WTC11 (cell line): Measurements from ENCODE around the gene SCAF4. TPM values are rescaled to one million over a fixed set of nuclear protein-coding genes. Genes with fewer than 3 reads are reported as not detected.

Experiments
- ATAC-seq: fragments of 200-7000 bp; cut with Tn5 transposase; 2 replicates; pipeline ENCODE4 v1.10.0; 2021; ENCODE audit warnings: mild to moderate bottlenecking, moderate library complexity
- CTCF ChIA-PET: fragments of 300-600 bp; sonication (Branson Sonifier 250); formaldehyde crosslinking; loops from one replicate; lab custom pipeline; 2021; ENCODE audit warnings: antibody characterized with exemption; lab: Charles Lee
- POLR2A ChIA-PET: fragments of 350-600 bp; sonication (Branson Sonifier 250); formaldehyde crosslinking; loops from one replicate; lab custom pipeline; 2021; ENCODE audit warnings: antibody characterized with exemption; lab: Charles Lee
- DNase-seq: peaks from one replicate; pipeline ENCODE4 v3.0.0; 2021; ENCODE audit warnings: low spot score
- H3K27ac Mint-ChIP-seq: 2 replicates; pipeline ENCODE4 v1.8.0; 2021; ENCODE audit warnings: mixed read lengths
- H3K27me3 Mint-ChIP-seq: 2 replicates; pipeline ENCODE4 v1.8.0; 2021; ENCODE audit warnings: low read depth, mild to moderate bottlenecking, moderate library complexity, mixed read lengths
- H3K36me3 Mint-ChIP-seq: 2 replicates; pipeline ENCODE4 v1.8.0; 2021; ENCODE audit warnings: mixed read lengths
- H3K4me1 Mint-ChIP-seq: 2 replicates; pipeline ENCODE4 v1.8.0; 2022; ENCODE audit warnings: mixed read lengths
- H3K4me3 Mint-ChIP-seq: 2 replicates; pipeline ENCODE4 v1.8.0; 2021; ENCODE audit warnings: mild to moderate bottlenecking, moderate library complexity, mixed read lengths
- H3K9me3 Mint-ChIP-seq: 2 replicates; pipeline ENCODE4 v1.8.0; 2021; ENCODE audit warnings: mixed read lengths
- ATF1 ChIP-seq: sonication (generic); formaldehyde crosslinking; IDR thresholded peaks from 2 replicates; pipeline ENCODE4 v1.8.1; 2023; ENCODE audit warnings: mild to moderate bottlenecking, moderate library complexity, missing genetic modification reagents
- ATF3 ChIP-seq: sonication (generic); formaldehyde crosslinking; conservative IDR thresholded peaks from 2 replicates; pipeline ENCODE4 v1.8.1; 2022; ENCODE audit warnings: mild to moderate bottlenecking, missing genetic modification reagents
- CREM ChIP-seq: sonication (generic); formaldehyde crosslinking; IDR thresholded peaks from 2 replicates; pipeline ENCODE4 v1.8.1; 2022; ENCODE audit warnings: mild to moderate bottlenecking, missing genetic modification reagents, moderate library complexity
- E2F1 ChIP-seq: sonication (generic); formaldehyde crosslinking; IDR thresholded peaks from 2 replicates; pipeline ENCODE4 v1.8.0; 2022; ENCODE audit warnings: mild to moderate bottlenecking, missing genetic modification reagents
- E2F4 ChIP-seq: sonication (generic); formaldehyde crosslinking; IDR thresholded peaks from 2 replicates; pipeline ENCODE4 v1.8.1; 2022; ENCODE audit warnings: low read depth, mild to moderate bottlenecking, moderate library complexity, missing genetic modification reagents, borderline replicate concordance
- FOXP1 ChIP-seq: sonication (generic); formaldehyde crosslinking; IDR thresholded peaks from 2 replicates; pipeline ENCODE4 v1.8.0; 2022; ENCODE audit warnings: missing genetic modification reagents, mild to moderate bottlenecking, moderate library complexity, borderline replicate concordance
- GABPB1 ChIP-seq: sonication (generic); formaldehyde crosslinking; IDR thresholded peaks from 2 replicates; pipeline ENCODE4 v1.8.1; 2023; ENCODE audit warnings: mild to moderate bottlenecking, missing genetic modification reagents
- HMGA2 ChIP-seq: fragments of 250-450 bp; sonication (Bioruptor Pico); IDR thresholded peaks from 2 replicates; pipeline ENCODE4 v1.4.0; 2021; ENCODE audit warnings: mild to moderate bottlenecking, moderate library complexity
- HMGXB4 ChIP-seq: sonication (generic); formaldehyde crosslinking; IDR thresholded peaks from 2 replicates; pipeline ENCODE4 v1.8.1; 2023; ENCODE audit warnings: mild to moderate bottlenecking, moderate library complexity, missing genetic modification reagents
- IRF2 ChIP-seq: sonication (generic); formaldehyde crosslinking; IDR thresholded peaks from 2 replicates; pipeline ENCODE4 v1.8.0; 2022; ENCODE audit warnings: low read depth, missing genetic modification reagents, borderline replicate concordance
- NFATC4 ChIP-seq: fragments of 250-450 bp; sonication (Bioruptor Pico); IDR thresholded peaks from 2 replicates; pipeline ENCODE4 v1.9.0; 2021; ENCODE audit warnings: mild to moderate bottlenecking
- NR3C1 ChIP-seq: sonication (generic); formaldehyde crosslinking; conservative IDR thresholded peaks from 2 replicates; pipeline ENCODE4 v1.8.1; 2023; ENCODE audit warnings: low read depth, mild to moderate bottlenecking, missing genetic modification reagents
- RORB ChIP-seq: fragments of 250-450 bp; sonication (Bioruptor Pico); IDR thresholded peaks from 2 replicates; pipeline ENCODE4 v1.9.0; 2021; ENCODE audit warnings: mild to moderate bottlenecking
- SMAD3 ChIP-seq: sonication (generic); formaldehyde crosslinking; IDR thresholded peaks from 2 replicates; pipeline ENCODE4 v1.8.0; 2022; ENCODE audit warnings: missing genetic modification reagents, mild to moderate bottlenecking, borderline replicate concordance
- USF2 ChIP-seq: sonication (generic); formaldehyde crosslinking; IDR thresholded peaks from 2 replicates; pipeline ENCODE4 v1.8.1; 2023; ENCODE audit warnings: mild to moderate bottlenecking, missing genetic modification reagents, moderate library complexity
- ZNF121 ChIP-seq: sonication (generic); formaldehyde crosslinking; IDR thresholded peaks from 2 replicates; pipeline ENCODE4 v1.8.0; 2023; ENCODE audit warnings: missing genetic modification reagents
- ZNF219 ChIP-seq: sonication (generic); formaldehyde crosslinking; IDR thresholded peaks from 2 replicates; pipeline ENCODE4 v1.8.0; 2023; ENCODE audit warnings: missing genetic modification reagents, mild to moderate bottlenecking, borderline replicate concordance
- ZNF263 ChIP-seq: sonication (generic); formaldehyde crosslinking; IDR thresholded peaks from 2 replicates; pipeline ENCODE4 v1.8.1; 2022; ENCODE audit warnings: low read depth, mild to moderate bottlenecking, moderate library complexity, missing genetic modification reagents
- ZNF423 ChIP-seq: fragments of 250-450 bp; sonication (Bioruptor Pico); IDR thresholded peaks from 2 replicates; pipeline ENCODE4 v2.1.2; 2022; ENCODE audit warnings: mild to moderate bottlenecking, moderate library complexity
- ZNF532 ChIP-seq: fragments of 250-450 bp; sonication (Bioruptor Pico); IDR thresholded peaks from 2 replicates; pipeline ENCODE4 v1.9.0; 2021; ENCODE audit warnings: mild to moderate bottlenecking, borderline replicate concordance
- total RNA-seq: library from RNA; stranded (reverse); gene quantifications from 3 replicates; pipeline ENCODE4 v1.2.3, GENCODE V29; 2021

SCAF4 gene
- total RNA-seq, 1 experiment from 2014 or later, result 54.0 TPM

- no peak for TF ChIP-seq ZNF532
- no peak for TF ChIP-seq HMGXB4 (CRISPR knock-in tag)
- TF ChIP-seq SMAD3, result no peak
- TF ChIP-seq FOXP1, result no peak
Measured at GRCh38 chr21:31772674-31773555, 41.0 kb upstream of the SCAF4 start (continued).

GRCh38 chr21:31771685-31772084 is 39.8 kb upstream of the SCAF4 start:
- Mint-ChIP-seq H3K9me3 (peaks cover 5% of the 10 kb centered on the region), H3K36me3 (no peaks in the 10 kb centered on the region)
- no peak for ATAC-seq
- TF ChIP-seq E2F1 (CRISPR knock-in tag), result no peak
- TF ChIP-seq, all 79 proteins: peak for 0
- Mint-ChIP-seq H3K4me3 (no peak overlapping the region), H3K27me3 (no peaks in the 10 kb centered on the region), H3K4me1 (no peaks in the 10 kb centered on the region), H3K27ac (no peak overlapping the region)
- ChIA-PET POLR2A (no interaction called here), CTCF (interaction anchor here (1.1 to 2.0 kb wide), 2 partner anchors 9 to 14 kb away, joined by 3 to 8 read pairs; no protein-coding TSS in a partner anchor)
- no peak for DNase-seq

GRCh38 chr21:31768710-31769109 is 36.8 kb upstream of the SCAF4 start:
- CTCF ChIA-PET, result no interaction called here
- TF ChIP-seq ZNF219 (CRISPR knock-in tag) (no peak), ZNF263 (CRISPR knock-in tag) (no peak), ZNF423 (no peak)

GRCh38 chr21:31766899-31767298 is 35.0 kb upstream of the SCAF4 start:
- ATAC-seq, result no peak
- Mint-ChIP-seq H3K4me1 (peaks cover 9% of the 10 kb centered on the region), H3K27me3 (no peaks in the 10 kb centered on the region; the same call in 1 of the 2 replicates), H3K27ac (no peak overlapping the region), H3K36me3 (peaks cover 9% of the 10 kb centered on the region), H3K9me3 (peaks cover 20% of the 10 kb centered on the region), H3K4me3 (no peak overlapping the region)
- no peak for DNase-seq
- POLR2A ChIA-PET, result no interaction called here
- CTCF ChIA-PET, result no interaction called here
- TF ChIP-seq ZNF423 (no peak), NR3C1 (no peak), HMGA2 (no peak), USF2 (no peak), IRF2 (CRISPR knock-in tag) (no peak), ATF3 (CRISPR knock-in tag) (no peak), GABPB1 (no peak), E2F4 (CRISPR knock-in tag) (no peak), NFATC4 (CRISPR knock-in tag) (no peak), RORB (CRISPR knock-in tag) (no peak), CREM (CRISPR knock-in tag) (no peak), ATF1 (CRISPR knock-in tag) (no peak), ZNF121 (CRISPR knock-in tag) (no peak)

More at GRCh38 chr21:31768710-31769109, 36.8 kb upstream of the SCAF4 start:
- no peak overlapping the region for H3K4me3 Mint-ChIP-seq
- peaks cover 9% of the 10 kb centered on the region for H3K36me3 Mint-ChIP-seq
- H3K9me3 Mint-ChIP-seq, result peaks cover 20% of the 10 kb centered on the region
- no peak for ATAC-seq
- H3K27me3 Mint-ChIP-seq, result no peaks in the 10 kb centered on the region; the same call in 1 of the 2 replicates
- DNase-seq, result no peak
- POLR2A ChIA-PET, result no interaction called here
- H3K4me1 Mint-ChIP-seq, result peaks cover 9% of the 10 kb centered on the region
- no peak overlapping the region for H3K27ac Mint-ChIP-seq
